ENCODE results near the gene TMEM208. TPM values are rescaled to one million over a fixed set of nuclear protein-coding genes. Genes with fewer than 3 reads are reported as not detected.

The TMEM208 gene
- total and polyA plus RNA-seq, 9 donors: 23.8 to 52.0 (median 32.1) TPM

- peak in 2 of 5 donors; percentile 57 to 76 for DNase-seq
- H3K4me3 ChIP-seq: no peak overlapping the region
- intact Hi-C loops (cut with DNase I): no loop called here
- peaks cover 9% of the 10 kb centered on the region for H3K4me1 ChIP-seq (ENCODE audit: insufficient read depth)
- TF ChIP-seq, protein P1, sequence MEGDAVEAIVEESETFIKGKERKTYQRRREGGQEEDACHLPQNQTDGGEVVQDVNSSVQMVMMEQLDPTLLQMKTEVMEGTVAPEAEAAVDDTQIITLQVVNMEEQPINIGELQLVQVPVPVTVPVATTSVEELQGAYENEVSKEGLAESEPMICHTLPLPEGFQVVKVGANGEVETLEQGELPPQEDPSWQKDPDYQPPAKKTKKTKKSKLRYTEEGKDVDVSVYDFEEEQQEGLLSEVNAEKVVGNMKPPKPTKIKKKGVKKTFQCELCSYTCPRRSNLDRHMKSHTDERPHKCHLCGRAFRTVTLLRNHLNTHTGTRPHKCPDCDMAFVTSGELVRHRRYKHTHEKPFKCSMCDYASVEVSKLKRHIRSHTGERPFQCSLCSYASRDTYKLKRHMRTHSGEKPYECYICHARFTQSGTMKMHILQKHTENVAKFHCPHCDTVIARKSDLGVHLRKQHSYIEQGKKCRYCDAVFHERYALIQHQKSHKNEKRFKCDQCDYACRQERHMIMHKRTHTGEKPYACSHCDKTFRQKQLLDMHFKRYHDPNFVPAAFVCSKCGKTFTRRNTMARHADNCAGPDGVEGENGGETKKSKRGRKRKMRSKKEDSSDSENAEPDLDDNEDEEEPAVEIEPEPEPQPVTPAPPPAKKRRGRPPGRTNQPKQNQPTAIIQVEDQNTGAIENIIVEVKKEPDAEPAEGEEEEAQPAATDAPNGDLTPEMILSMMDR (IDR thresholded peaks at IDR 0.05): no peak
- TF ChIP-seq POLR2A (IDR thresholded peaks at IDR 0.05): no peak
- TF ChIP-seq EP300 (IDR thresholded peaks at IDR 0.05): no peak
- H3K9me3 ChIP-seq: no peaks in the 10 kb centered on the region
- H3K27ac ChIP-seq: no peak overlapping the region
- H3K27me3 ChIP-seq: no peaks in the 10 kb centered on the region
- H3K36me3 ChIP-seq: no peaks in the 10 kb centered on the region
- WGBS, 3 donors: 21 to 44% (median 36%) methylated on average over 18 to 21 of the region's 21 CpGs
Measured at GRCh38 chr16:67207249-67208091, 19.5 kb upstream of the TMEM208 start.

- intact Hi-C loops (cut with DNase I): no loop called here
- no peak overlapping the region for H3K4me3 ChIP-seq
- DNase-seq: no peak
- TF ChIP-seq, protein P1 (IDR thresholded peaks at IDR 0.05): no peak
- no peak for TF ChIP-seq EP300 (IDR thresholded peaks at IDR 0.05)
- TF ChIP-seq POLR2A (IDR thresholded peaks at IDR 0.05): no peak
- no peak overlapping the region for H3K27ac ChIP-seq
- no peaks in the 10 kb centered on the region for H3K9me3 ChIP-seq
- peaks cover 9% of the 10 kb centered on the region for H3K4me1 ChIP-seq (ENCODE audit: insufficient read depth)
- H3K27me3 ChIP-seq: no peaks in the 10 kb centered on the region
- 70 to 81% (median 73%) methylated on average over 11 of the region's 11 CpGs for WGBS, 3 donors
- no peaks in the 10 kb centered on the region for H3K36me3 ChIP-seq
Measured at GRCh38 chr16:67208154-67208896, 18.6 kb upstream of the TMEM208 start.

DNA sequence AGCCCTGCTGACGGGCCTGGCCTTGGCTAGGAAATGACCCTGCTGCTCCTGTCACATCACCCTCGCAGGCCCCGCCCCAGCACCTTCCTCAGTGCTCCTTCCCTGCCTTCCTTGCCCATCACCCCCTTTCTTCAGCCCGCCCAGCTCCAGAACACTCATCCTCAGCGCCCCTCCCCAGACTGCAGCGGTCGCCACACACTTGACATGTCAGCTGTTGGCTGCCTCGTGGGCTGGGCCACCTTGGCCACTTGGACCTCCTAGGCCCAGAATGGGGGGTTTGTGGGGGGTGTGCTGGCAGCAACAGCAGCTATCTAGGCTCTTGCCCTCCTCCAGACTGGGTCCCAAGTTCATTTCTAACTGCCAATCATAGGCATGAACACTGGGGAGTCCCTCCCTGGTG, 17.4 kb upstream of the TMEM208 start:
- Histone ChIP-seq H3K4me1 (ENCODE audit: insufficient read depth) (peaks cover 9% of the 10 kb centered on the region), H3K36me3 (no peaks in the 10 kb centered on the region), H3K4me3 (no peak overlapping the region), H3K27ac (no peak overlapping the region), H3K9me3 (no peaks in the 10 kb centered on the region), H3K27me3 (no peaks in the 10 kb centered on the region)
- no peak for TF ChIP-seq POLR2A (IDR thresholded peaks at IDR 0.05)
- no peak for TF ChIP-seq EP300 (IDR thresholded peaks at IDR 0.05)
- TF ChIP-seq, protein P1 (IDR thresholded peaks at IDR 0.05): no peak
- intact Hi-C loops (cut with DNase I): no loop called here
- WGBS, 3 donors: 86 to 88% (median 88%) methylated on average over 8 of the region's 8 CpGs
- no peak for DNase-seq

DNA sequence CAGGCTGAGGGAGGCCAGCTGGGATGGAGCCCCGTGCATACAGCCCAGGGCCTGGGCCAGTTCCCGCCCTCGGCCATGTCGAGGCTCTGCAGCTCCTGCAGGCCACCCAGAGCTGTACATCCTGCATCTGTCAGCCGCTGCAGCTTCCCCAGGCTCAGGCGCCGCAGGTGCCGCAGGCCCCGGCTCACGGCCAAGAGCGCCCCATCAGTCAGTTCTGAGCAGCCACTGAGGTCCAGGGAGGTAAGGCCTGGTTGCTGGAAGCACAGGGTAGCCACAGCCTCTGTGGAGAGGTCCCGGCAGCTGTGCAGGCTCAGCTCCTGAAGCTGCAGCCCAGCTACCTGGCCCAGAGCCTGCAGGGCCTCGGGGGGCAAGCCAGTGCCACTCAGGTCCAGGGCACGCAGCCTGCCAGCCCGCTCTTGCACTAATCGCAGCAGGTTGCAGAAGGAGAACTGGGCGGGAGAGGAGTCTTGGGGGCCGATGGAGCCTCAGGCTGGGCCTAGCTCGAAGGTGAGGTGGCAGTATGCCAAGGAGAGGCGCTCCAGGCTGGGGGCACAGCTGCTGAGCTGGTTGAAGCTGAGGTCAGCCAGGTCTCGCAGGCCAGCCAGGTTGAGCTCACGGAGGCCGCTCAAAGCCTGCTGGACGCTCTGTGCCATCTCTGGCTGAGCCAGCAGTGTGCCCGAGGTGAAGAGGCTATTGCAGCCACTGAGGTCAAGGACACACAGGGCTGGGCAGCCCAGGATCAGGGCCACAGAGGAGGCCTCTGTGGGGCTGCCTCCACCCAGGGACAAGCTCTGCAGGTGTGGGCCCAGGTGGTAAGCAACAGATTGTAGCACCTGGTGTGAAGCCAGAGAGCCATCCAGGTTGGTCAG, 16.6 kb upstream of the TMEM208 start:
- no peaks in the 10 kb centered on the region for H3K27me3 ChIP-seq
- WGBS, 3 donors: 78 to 83% (median 82%) methylated on average over 19 to 25 of the region's 25 CpGs
- H3K4me1 ChIP-seq (ENCODE audit: insufficient read depth): peaks cover 9% of the 10 kb centered on the region
- DNase-seq: peak in 1 of 5 donors; percentile 21
- intact Hi-C loops (cut with DNase I): no loop called here
- no peak overlapping the region for H3K4me3 ChIP-seq
- H3K9me3 ChIP-seq: no peaks in the 10 kb centered on the region
- TF ChIP-seq EP300 (IDR thresholded peaks at IDR 0.05) (no peak), POLR2A (IDR thresholded peaks at IDR 0.05) (no peak)
- TF ChIP-seq, protein P1 (IDR thresholded peaks at IDR 0.05): no peak
- no peaks in the 10 kb centered on the region for H3K36me3 ChIP-seq
- no peak overlapping the region for H3K27ac ChIP-seq
